Mammary epithelial cell (primary cell): Measurements from ENCODE around the gene STAMBPL1.

Experiments
- CTCF ChIP-seq, 2 donors: IDR thresholded peaks in 1 of 2; conservative IDR thresholded peaks in 1 of 2; 2 replicates each; pipeline ENCODE4 v1.5.1; 2011 to 2012; ENCODE audit warnings: inconsistent platforms in 2 of 2, low read length in 2 of 2, mild to moderate bottlenecking in 2 of 2, control low read depth in 1 of 2, low read depth in 1 of 2; ENCODE audit not compliant: insufficient read depth in 1 of 2; ENCODE audit errors: extremely low read depth in 1 of 2
- EZH2 ChIP-seq: IDR thresholded peaks from 2 replicates; pipeline ENCODE4 v1.6.1; 2012; ENCODE audit warnings: low read length, inconsistent platforms, borderline replicate concordance

- no peak for TF ChIP-seq CTCF (conservative IDR thresholded peaks at IDR 0.05 in 1 of 2, IDR thresholded peaks at IDR 0.05 in 1 of 2; ENCODE audit: extremely low read depth in 1 of 2, insufficient read depth in 1 of 2, low read depth in 1 of 2, low read length in 2 of 2)
- TF ChIP-seq EZH2, result no peak
Measured at GRCh38 chr10:88895250-88895649, 15.2 kb downstream of the STAMBPL1 start.
